Measurements from ENCODE around the gene COPE.
A peak's percentile ranks its signal among the peaks of the same experiment; 100 is the strongest.
"Not testable (repeated sequence)": the region's sequence is repeated elsewhere in the genome, so short reads cannot be mapped to it uniquely, and the experiment has no call there.

The COPE gene

GRCh38 chr19:18919086-18919899 is at the start of gene COPE, which contains the start of gene DDX49:
Gene COPE, minus strand, starts transcription at chr19:18919387. Its CDS starts 39 bp downstream, at chr19:18919348.
Gene DDX49, plus strand, starts transcription at chr19:18919715. Its CDS starts 27 bp downstream, at chr19:18919742.
- peak; percentile 96 for DNase-seq

GRCh38 chr19:18967358-18968146 is 48.4 kb upstream of the COPE start:
- no peak for DNase-seq

DNA sequence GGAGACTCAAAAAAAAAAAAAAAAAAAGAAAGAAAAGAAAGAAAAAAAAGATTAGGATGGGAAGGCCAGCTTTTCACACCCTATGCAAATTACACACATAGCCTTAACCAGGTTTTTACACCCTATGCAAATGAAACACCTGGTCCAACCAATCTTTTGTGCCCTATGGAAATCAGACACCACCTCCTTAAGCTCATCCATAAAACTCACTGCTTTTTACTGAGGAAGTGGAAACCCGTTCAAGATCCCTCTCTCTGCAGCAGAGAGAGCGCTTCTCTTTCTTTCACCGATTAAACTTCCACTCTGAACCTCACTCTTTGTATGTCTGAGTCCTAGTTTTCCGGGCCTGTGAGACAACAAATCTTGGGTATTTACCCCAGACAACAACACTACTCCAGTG is 47.1 kb upstream of the COPE start:
- no peak for DNase-seq

- DNase-seq, result no peak
Measured at GRCh38 chr19:18964121-18964520, 44.9 kb upstream of the COPE start.

DNA sequence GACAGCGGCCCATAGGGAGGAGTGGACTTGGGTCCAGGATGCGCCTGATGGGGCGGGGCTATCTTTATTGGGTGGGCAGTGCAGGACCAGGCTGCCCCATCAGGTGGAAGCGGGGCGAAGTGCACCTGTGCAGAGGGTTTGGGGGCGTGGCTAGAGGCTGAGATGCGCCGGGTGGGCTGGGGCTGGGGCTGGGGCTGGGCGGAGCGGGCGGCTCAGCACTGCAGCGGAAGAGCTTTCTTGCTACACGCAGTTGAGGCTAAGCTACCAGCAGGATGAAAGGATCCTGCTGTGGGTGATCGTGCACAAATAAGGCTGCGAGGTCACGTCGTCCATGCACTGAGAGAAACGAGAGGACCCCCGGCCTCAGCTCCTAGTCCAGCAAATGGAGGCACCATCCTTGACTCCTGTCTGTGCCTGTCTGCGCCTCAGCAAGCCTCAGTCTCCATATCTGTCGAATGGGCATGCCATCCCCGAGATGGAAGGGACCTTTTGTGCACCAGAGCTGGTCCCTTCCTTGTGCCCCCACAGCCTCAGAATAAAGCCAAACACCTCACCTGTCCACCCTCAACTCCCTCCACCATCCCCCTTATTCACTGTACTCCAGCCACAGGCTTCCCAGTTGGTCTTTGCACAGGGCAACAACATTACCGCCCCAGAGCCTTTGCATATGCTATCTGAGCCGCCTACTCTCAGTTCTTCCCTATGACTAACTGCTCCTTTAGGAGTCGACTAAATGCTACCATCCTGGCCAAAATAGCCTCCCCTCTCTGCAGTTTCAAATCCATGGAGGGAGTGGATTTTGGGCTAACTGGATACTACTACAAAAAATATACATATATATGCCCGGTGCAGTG is 42.8 kb upstream of the COPE start:
- DNase-seq, result no peak

DNA sequence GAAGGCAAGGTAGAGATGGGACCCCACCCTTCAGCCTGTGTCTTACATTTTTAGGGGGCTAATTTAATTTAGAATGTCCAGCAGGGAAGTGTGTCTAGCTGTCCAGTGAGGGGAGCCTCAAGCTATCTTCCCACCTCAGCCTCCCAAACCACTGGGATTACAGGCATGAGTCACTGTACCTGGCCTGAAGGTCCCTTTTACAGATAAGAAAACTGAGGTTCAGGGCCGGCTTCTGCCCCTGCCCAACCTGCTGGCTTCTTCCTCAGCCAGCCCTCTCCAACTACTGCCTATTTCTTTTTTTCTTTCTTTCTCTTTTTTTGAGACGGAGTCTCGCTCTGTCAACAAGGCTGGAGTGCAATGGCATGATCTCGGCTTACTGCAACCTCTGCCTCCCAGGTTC is 41.2 kb upstream of the COPE start:
- no peak for DNase-seq

DNA sequence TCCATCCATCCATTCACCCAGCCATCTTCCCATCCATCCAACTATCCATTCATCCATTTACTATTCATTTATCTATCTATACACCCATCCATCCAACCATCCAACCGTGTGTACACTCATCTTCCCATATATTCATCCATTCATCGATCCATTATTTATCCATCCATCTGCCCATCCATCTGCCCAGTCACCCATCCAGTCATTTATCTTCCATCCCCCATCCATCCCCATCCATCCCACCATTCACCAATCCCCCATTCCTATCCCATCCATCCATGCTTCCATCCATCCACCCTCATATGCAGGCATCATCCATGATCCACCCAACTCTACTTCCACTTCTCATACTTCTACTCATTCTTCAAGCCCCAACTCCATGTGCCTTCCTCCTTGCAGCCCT is 35.9 kb upstream of the COPE start:
- DNase-seq, result no peak

DNA sequence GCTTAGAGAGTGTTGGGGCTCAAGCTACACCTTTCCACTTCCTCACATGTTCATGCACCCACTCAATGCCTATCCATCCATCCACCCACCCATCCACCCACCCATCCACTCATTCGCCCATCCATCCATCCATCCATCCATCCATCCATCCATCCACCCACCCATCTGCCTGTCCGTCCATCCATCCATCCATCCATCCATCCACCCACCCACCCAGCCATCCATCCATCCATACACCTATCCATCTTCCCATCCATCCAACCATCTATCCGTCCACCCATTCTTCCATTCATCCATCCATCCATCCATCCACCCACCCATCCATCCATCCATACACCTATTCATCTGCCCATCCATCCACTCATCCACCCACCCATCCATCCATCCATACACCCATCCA is 34.9 kb upstream of the COPE start:
- no peak for DNase-seq

GRCh38 chr19:18952364-18953003 is 33.3 kb upstream of the COPE start:
- DNase-seq, result not testable (repeated sequence)

DNA sequence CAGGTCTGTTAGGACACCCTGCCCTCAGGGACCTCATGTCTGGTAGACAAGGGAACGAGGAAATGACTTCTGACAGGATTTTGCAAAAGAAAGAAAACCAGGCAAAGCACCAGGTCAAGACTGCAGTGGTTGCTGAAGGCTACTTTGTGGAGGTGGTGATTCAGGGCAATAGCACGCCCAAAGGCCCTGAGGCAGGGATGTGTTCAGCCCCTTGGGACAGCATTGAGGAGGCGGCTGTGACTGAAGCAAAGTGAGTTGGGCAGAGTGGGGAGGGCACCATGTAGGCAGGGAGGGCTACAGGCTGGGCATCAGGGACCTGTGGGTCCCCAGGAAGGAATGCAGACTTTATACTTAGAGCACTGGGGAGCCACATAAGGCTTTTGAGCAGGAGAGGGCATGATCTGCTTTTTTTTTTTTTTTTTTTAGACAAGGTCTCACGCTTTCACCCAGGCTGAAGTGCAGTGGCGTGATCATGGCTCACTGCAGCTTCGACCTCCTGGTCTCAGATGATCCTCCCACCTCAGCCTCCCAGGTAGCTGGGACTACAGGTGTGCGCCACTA is 32.6 kb upstream of the COPE start:
- DNase-seq, result no peak

DNA sequence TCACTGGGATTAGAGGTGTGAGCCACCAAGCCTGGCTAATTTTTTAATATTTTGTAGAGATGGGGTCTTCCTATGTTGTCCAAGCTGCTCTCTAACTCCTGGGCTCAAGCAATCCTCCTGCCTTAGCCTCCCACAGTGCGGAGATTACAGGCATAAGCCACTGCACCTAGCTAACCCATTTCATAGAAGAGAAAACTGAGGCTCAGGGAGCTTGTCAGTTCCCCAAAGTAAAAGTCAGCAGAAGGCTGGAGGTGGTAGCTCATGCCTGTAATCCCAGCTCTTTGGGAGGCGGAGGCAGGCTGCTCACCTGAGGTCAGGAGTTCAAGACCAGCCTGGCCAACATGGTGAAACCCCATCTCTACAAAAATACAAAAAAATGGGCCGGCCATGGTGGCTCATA is 30.7 kb upstream of the COPE start:
- no peak for DNase-seq

DNA sequence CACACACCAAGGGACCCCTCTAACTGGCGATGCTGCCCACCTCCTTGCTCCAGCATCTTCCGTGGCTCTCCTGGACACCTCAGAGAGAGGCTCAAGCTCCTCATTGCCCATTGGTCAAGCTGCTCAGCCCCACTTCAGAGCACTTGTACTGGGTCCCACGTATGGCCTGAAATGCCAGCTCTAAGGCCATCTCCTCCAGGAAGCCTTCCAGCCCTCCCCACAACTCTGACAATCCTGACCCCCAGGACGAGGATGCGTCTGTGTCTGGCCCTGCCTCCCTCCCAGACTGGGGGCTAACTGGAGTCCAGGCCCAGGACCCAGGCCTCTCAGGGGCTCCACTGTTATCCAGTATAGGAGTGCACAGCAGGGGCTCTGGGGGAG is 29.8 kb upstream of the COPE start:
- no peak for DNase-seq

- no peak for DNase-seq
Measured at GRCh38 chr19:18948075-18948975, 29.1 kb upstream of the COPE start.

DNA sequence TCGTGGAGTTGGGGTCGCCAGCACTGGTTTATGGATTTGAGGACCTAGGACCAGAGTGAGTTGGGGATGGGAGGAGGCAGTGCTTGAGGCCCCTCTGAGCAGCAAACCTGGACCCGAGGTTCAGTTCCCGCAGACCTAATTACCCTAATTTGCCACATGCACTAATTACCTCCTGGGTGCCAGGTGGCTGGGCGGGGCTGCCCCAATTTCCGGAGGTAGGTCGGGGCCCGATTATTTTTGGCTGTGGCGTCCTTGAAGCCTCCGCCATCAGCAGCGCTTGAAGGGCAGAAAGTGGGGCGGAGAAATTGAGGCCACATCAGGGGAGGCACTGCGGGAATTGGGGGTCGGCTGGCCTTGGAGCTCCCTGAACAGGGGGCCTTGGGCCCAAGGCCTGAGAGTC is 27.7 kb upstream of the COPE start:
- no peak for DNase-seq

GRCh38 chr19:18946335-18946734 is 27.1 kb upstream of the COPE start:
- no peak for DNase-seq

GRCh38 chr19:18945297-18945696 is 26.1 kb upstream of the COPE start:
- DNase-seq, result no peak

- DNase-seq, result no peak
Measured at GRCh38 chr19:18943465-18943864, 24.3 kb upstream of the COPE start.

DNA sequence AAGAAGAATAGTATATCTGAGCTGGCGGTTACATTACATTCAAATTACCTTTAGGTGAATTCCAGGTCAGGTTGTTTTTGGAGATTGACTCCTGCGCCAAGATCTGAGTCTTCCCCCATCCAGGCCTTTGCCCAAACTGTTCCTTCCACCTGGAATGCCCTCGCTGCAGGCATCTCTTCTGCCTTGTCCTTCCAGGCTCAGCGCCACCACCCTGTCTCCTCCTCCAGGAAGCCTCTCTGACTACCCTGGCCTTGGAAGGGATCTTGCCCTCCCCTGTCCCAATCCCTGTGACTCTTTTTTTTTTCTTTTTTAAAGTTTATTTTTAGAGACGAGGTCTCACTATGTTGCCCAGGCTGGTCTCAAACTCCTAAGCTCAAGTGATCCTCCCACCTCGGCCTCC is 23.5 kb upstream of the COPE start:
- no peak for DNase-seq

DNA sequence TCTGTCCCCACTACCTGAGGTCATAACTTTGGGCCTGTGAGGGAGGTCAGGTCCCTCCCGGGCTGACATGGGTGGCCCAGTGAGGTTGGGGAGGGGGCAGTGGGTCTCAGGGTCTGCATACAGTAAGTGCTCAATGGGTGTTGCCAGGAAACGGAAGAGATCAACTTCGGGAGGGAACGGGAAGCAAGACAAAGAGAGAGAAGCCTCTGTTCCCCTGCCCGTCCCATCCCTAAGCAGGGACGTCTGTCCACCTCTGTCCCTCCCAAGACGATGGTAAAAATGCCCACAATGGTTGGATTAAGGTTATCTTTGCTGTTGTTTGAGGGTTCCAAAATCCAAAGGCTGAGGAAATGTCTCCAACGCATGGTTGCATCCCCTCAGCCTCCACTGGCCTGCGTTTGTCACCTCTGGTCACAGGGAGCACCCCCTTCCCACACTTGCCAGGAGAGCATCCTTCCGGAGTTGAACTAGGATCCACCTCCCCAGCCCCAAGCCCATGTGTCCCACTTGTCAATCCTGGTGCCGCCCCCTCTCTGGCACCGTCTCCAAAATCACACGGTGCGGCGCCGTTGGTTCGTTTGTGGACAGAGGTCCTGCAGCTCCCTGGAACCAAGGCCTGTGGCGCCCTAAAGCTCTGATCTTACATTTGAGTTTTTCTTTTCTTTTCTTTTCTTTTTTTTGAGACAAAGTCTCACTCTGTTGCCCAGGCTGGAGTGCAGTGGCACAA is 22.6 kb upstream of the COPE start:
- DNase-seq, result no peak

- DNase-seq, result peak; percentile 62
Measured at GRCh38 chr19:18940769-18941627, 21.8 kb upstream of the COPE start, which contains the start of gene HOMER3. Gene HOMER3, minus strand, starts transcription at chr19:18941217. Its CDS starts 2,235 bp downstream, at chr19:18938982.

Measured in activated CD4-positive, alpha-beta T cell treated with anti-CD3 and anti-CD28 coated beads for 1 hour (primary cell).